HG03064 (cell line): ENCODE results near the gene C5orf52.
"Not testable (repeated sequence)": the region's sequence is repeated elsewhere in the genome, so short reads cannot be mapped to it uniquely, and the experiment has no call there.

ENCODE experiments used
- ATAC-seq: cut with Tn5 transposase; IDR thresholded peaks from one replicate; pipeline ENCODE4 v1.9.1; 2021; ENCODE audit warnings: low read depth; ENCODE audit not compliant: unreplicated experiment

C5orf52 gene

DNA sequence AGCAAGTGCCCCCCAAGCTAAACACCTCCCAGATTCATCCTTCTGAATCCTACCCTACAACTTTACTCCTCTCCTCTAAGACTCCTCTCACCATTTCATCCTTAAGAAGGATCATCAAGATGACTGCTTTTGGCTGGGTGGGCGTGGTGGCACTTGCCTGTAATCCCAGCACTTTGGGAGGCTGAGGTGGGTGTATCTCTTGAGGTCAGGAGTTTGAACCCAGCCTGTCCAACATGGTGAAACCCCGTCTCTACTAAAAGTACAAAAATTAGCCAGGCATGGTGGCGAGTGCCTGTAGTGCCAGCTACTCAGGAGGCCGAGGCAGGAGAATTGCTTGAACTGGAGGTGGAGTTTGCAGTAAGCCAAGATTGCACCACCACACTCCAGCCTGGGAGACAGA, 3.0 kb downstream of the C5orf52 start:
- not testable (repeated sequence) for ATAC-seq

DNA sequence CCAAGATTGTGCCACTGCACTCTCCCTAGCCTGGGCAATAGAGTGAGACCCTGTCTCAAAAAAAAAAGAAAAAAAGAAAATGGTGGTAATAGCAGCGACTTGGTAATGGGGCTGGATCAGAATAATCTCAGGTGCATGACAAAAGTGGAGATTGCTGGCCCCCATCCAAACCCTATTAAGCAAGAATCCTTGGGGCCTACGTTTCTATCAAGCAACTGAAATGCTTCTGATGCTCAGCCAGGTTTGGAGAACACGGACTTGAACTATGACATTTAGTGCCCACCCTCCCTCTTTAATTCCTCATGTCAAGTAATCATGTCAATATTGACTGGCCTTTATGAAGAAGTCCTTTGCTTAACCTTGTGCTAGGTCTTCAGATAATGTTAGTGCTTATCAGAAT, 6.6 kb downstream of the C5orf52 start:
- no peak for ATAC-seq

DNA sequence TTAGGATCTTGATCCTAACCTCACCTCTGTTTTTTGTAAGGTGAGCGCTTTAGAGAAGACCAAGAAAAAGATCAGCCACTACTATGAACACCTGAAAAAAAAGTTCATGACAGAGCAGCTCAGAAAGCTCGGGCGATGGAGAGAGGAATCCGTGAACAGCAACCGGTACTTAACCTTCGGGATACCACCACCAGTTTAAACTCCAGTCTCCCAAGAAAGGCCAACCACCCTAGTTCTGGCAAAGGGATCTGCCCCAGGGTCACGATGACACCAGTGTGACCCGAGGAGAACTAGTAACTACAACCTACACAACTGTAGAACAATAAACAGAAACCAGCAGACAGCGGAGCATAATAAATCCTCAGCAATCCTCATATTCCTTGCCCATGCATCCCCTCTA, 8.5 kb downstream of the C5orf52 start:
- no peak for ATAC-seq

DNA sequence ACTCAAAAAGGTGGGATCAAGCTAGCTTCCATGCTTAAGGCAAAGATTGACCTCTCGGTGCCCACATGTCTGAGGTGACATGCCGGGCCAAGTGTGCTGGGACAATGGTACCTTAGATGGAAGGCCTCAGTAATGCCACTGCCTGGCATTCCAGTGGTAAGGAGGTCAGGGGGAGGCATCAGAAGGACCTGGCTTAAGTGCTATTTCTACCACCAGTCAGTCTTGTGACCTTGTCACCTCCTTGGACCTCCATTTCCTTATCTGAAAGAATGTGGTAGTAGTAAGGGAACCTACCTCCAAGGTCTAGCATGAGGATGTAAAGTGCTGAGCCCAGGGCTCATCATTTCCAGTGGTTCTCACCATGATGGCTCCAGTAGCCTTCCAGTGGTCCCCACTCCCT, 8.9 kb downstream of the C5orf52 start:
- no peak for ATAC-seq

DNA sequence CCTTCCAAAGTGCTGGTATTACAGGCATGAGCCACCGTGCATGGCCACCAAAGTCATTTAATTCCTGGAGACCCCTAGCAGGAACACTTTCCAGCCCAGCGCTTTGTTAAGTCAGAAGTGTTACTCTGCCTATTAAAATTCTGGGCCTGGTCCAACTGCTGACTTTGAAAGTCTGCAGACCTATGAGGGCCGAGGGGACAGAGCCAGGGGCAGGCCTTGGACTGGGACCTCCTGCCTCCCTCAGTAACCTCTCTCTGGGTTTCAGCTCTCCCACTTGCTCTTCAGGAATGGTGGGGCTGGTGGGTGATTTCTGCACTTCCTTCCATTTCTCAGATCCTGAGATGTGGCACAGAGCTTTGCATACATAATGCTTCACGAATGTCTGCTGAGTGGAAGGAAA, 9.7 kb downstream of the C5orf52 start:
- ATAC-seq = no peak

DNA sequence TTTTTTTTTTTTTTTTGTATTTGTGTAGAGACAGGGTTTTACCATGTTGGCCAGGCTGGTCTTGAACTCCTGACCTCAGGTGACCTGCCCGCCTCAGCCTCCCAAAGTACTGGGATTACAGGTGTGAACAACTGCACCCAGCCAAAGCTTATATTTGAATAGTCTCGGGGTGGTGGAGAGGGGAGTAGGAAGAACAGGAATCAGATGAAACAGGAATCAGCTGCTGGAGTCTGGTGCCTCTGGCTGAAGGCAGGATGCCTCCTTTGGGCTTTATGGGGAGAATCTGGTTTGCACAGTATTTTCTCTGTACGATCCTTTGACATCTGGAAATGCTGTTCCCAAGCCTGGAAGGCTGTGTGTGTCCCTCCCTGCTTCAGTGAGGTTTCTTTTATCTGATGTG, 10.9 kb downstream of the C5orf52 start:
- no peak for ATAC-seq

DNA sequence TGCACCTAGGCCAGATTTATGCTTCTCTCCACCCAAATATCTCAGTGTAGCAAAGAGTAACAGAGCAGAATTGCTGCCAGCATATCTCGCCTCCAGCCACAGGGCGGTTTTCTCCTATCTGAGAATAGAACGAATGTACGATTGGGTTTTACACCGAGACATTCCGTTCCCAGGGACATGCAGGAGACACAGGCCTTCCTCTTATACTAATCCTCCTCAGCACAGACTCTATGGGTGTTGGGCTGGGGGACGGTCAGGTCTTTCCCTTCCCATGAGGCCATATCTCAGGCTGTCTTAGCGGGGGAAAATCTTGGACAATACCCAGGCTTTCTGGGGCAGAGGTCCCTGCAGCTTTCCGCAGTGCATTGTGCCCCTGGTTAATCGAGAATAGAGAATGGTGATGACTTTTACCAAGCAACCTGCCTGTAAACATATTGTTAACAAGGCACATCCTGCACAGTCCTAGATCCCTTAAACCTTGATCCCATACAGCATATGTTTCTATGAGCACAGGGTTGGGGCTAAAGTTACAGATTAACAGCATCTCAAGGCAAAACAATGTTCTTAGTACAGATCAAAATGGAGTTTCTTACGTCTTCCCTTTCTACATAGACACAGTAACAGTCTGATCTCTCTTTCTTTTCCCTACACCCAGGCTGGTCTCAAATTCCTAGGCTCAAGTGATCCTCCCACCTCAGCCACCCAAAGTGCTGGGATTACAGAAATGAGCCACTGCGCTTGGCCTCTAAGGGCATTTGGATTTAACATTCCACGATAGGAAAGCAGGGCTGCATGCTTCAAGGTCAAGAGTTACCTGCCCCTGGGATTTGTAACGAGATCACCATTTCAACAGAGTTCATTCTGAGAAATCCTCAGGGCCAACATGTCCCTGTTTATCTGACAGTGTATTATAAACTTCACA, 15.2 kb downstream of the C5orf52 start:
- ATAC-seq = not testable (repeated sequence)

DNA sequence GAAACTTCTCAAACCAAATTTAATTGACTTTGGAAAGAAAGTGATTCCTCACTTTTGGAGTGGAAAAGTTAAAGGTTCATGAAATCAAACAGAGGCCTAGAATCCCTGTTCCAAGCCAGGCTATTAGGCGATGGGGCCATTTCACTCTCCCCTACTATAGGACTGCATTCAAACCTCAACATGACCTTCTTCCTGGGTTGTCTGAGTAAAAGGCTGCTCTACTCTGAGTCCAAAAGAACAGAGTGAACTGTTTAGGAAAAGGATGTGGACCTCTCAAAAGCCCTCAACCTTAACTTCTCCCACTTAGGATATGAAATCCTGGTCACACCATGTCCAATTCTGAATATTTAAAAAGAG, 15.8 kb downstream of the C5orf52 start:
- no peak for ATAC-seq

DNA sequence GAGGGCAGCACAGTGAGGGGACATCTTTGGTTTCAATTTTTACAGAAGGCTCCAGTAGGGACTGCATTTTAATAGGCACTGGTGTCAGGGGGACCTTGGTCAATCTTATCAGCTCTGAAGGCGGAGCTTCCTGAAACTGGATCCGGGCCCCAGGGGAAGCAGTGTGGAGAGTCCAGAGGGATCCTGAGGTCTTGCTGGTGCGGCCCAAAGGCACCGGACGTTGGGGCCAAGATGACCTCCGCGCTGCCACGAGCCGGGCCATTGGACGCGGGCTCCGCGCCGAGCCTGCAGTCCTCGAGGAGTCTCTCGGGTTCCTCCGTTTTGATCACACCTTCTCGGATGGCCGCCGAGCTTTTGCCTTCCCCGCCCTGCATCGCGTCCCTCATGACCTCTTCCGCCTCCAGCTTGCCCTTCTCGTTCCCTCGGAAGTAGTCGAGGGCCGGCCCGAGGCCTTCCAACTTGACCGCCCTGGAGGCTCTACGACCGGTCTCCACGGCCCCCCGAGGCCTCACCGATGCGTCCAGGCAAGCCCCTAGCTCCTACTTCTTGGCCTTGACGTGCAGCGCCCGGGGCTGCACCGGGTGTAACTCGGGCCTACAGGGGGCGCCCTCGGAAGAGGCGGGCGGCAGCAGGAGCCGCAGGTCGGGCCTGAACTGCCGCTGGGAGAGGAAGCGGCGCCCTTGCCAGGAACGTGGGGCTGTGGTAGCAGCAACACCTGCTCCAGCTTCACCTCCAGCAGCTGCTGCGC, 18.8 kb downstream of the C5orf52 start:
- ATAC-seq = no peak

DNA sequence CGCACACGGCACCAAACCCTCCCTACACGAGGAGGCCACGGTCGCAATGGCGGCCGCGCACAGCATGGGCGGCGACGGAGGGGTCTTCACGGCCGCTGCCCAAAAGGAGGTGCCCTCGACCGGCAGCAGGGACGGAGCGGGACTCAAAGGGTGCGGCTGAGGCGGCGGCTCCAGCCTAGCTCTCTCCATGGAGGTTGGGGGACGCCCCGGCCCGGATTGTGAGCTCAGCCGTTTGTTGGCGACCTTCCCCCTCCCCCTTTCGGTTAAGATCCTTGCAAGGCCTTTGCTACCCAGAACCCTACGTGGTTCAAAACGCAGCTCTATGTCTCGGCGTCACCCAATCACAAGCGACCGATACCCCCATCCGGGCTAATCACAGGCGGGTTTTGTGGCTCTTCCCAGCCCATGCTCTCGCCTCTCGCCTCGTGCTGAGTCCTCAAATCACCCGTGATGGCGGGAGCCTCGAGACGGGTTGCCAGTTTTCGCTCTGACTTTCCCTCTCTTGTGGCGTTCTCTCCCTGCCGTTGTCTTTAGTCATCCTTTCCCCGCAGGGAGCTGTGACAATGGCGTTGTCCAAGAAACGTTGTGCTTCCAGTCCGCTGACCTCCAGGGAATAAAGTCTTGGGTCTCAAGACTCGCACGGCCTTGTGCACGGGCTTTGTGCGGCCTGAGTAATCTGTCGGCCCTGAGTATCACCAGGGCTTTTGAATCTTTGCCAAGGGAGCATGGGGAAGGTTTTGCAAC, 19.5 kb downstream of the C5orf52 start:
- no peak for ATAC-seq

DNA sequence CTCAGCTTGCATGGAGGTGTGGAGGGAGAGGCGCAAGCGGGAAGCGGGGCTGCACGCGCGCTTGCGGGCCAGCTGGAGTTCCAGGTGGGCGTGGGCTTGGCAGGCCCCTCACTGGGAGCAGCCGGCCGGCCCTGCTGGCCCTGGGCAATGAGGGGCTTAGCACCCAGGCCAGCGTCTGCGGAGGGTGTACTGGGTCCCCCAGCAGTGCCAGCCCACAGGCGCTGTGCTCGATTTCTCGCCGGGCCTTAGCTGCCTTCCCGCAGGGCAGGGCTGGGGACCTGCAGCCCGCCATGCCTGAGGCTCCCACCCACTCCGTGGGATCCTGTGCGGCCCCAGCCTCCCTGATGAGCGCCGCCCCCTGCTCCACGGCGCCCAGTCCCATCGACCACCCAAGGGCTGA, 22.5 kb downstream of the C5orf52 start:
- ATAC-seq = not testable (repeated sequence)

DNA sequence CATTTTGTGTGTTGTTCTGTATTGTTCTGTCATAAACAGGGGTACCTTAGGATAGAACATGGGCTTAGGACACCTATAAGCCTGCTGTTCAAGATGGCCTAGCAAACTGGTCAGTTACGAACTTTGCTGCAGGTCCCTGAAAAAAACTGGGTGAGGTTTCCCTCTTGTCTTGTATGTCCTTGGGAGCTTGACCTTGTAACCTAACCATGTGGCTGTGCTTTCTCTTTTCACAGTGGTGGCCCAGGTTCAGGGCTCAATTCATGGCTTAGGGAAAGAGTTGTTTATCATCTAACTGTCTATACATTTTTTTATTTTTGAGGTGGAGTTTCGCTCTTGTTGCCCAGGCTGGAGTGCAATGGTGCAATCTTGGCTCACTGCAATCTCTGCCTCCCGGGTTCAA, 24.8 kb downstream of the C5orf52 start:
- not testable (repeated sequence) for ATAC-seq

DNA sequence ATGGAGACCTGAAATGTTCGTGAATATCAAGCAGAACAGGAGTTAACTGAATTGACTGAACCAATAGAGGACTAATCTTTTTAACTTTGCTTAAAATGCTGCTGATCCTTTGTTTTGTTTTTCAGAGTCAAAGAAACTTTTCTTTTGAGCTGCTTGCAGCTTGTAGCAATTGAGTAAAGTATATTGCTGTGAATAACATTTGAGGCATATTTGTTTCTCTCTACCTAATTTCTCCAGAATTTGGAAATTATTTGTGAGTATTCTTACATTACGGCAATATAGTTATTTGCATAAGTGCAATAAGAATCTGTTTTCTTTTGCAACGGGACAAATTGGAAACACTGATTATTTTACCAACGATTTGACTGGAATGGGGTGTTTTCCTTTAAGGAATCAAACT, 27.3 kb downstream of the C5orf52 start:
- not testable (repeated sequence) for ATAC-seq

DNA sequence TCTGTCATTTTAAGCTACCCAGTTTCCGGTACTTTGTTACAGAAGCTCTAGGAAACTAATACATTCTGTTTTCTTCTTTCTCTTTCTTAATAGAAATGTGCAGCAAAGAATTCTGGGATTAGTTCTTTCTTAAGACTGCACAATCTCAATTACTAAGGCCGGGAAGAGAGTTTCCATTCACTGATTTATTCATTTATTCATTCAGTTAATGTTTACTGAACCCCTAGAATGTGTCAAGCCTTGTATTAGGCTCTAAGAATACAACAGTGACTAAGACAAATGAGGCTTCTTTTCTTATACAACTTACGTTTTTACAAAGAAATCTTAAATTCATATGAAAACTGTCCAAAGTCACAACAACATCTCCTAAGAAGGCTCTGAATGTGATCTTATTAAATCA, 32.4 kb downstream of the C5orf52 start:
- ATAC-seq = no peak

DNA sequence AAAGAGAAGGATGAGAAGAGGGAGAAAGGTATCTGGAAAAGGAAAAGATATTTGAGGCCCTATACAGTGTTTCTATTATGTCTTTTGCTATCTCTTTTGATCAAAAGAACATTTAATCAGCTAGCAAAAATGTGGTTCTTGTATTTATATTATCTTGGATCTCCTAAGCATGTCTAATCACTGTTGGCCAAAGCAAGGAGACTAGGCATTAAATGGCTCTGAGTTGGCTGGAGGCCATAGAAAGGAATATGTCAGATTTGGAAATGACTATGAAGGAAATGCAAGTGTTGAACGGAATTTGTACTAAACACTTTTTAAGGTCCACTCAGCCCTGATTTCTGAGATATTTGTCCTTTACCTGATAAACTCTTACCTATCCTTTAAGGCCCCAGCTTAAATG, 37.5 kb downstream of the C5orf52 start:
- ATAC-seq = no peak

DNA sequence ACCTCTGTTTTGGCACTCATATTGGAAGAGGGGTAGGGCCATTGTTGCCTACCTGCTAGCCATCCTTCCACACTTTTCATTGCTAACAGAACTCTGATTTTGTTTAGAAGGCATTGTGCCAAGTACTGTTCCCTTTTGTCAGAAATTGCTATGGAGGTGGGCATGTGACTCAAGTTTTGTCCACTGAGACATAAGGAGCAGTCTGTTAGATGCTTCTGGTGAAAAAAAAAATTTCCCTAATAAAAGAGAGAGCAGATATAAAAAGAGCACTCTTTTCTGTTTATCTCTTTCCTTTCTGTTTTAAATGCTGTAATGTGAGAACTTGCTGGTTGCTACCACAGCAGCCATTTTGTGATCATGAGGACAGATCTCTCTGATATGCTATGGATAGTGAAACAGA, 38.0 kb downstream of the C5orf52 start:
- no peak for ATAC-seq

DNA sequence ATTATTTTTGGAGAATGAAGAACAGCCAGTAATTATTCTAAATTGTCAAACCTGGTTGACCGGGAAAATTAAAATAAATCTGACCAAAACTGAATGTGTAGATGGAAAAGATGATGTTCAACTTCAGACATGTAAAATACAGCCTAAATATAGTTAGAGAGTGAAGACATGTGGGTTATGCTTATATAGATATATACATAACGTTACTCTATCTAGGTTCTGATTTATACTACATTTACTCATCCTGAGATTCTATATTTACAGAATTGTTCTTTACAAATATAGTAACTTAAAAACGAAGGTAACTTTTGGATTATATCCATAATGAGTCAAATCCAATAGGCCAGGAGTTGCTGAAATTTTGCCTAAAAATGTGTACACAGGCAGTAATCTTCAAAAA, 39.1 kb downstream of the C5orf52 start:
- ATAC-seq = no peak

DNA sequence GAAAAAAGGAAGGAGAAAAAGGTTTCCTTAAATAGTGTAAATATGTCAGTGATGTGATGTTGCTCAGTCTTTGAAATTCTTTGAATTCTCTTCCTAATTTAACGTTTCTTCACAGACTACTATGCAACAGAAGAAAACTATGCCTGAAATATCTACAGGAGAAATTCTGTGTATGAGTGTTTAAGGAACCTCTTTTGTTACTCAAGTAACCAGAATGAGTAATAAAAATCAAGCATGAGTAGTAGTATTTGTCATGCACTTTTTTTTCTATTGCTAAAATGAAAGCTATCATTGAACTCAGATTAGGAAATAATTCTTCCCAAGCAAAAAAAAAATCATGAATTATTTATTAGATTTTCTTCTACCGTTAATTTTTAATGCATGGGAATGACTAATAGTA, 39.5 kb downstream of the C5orf52 start:
- no peak for ATAC-seq

DNA sequence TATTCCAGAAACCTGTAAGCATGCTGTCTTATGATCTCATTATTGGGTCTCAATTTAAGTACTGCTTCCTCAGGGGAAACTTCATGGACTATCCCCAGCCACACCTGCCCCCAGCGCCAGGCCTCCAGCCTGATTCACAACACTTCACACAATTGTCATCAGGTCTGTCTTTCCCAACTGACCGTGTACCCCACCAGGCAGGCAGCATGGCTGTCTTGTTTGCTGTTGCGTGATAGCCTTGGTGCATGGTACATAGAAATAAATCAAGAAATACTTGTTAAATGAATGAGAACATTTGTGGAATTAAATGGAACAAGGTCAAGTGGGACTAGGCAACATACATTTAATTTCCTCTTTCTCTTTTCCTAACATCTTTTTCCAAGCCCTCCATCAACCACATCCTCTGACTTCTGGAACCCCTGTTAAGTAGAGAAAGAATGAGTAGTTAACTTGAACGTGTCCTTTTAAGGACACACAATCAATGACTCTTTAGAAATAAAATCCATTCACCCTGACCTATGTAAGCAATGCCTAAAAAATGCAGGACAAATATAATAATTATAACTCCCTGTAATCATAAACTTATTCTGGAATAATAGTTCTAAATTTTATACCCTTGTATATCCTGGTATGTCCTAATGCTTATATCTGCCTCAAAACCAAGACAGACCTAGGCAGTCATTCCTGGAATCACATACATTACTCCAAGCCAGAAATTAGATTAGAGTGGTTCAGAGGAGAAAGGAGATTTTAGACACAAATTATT, 42.7 kb downstream of the C5orf52 start:
- no peak for ATAC-seq

DNA sequence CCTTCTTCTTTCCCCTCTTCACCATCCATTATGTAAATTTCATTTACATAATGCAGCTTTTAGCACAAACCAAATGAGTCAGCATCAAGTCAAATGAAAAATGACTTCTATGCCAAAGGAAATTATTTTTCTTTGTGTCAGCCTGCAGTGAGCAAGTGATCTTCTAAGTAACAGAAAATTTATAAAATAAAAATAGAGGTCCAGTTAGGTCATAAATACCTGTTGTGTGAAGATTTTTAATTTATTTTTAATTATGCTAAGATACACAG, 43.2 kb downstream of the C5orf52 start:
- no peak for ATAC-seq

DNA sequence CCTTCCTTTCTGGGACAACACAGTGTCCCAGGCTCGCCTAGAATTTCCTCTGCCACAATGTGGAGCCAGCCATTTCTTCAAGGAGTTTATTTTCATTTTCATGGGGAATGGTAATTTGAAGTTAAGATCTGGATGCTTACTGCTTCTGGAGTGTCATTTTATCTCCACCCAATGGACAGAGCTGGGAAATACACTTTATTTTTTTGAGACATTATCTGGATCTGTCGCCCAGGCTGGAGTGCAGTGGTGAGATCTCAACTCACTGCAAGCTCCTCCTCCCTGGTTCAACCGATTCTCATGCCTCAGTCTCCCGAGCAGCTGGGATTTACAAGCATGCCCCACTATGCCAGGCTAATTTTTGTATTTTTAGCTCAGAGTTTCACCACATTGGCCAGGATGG, 47.2 kb downstream of the C5orf52 start:
- no peak for ATAC-seq
